ENCODE data around the gene KHNYN. TPM values are rescaled to one million over a fixed set of nuclear protein-coding genes. Genes with fewer than 3 reads are reported as not detected.

The KHNYN gene
- total and polyA plus RNA-seq, 2 of the 8 experiments (the other 6 are each of a cell fraction or from before 2014, with no cell fraction given), result 7.6 to 22.3 TPM

DNA sequence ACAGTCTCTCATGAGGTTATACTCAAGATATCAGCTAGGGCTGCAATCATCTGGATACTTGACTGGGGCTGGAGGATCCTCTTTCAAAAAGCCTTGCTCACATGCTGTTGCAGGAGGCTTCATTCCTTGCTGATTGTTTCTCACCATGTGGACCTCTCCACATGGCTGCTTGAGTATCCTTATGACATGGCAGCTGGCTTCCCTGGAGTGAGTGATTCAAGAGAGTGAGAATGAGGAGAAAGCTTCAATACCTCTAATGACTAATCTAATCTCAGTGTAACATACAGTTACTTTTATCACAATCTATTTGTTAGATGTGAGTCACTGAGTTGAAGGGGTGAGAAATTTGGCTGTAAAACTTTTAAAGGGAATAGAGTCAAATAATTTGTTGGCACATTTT lies 27.2 kb downstream of the KHNYN start:
- H3K23ac ChIP-seq (ENCODE audit: insufficient read length), result no peak overlapping the region
- H4K20me1 ChIP-seq (replicated peaks in 1 of 2; ENCODE audit: control insufficient read depth in 1 of 2, insufficient read depth in 2 of 2, low read length in 2 of 2), result no peaks in the 10 kb centered on the region
- no peak overlapping the region for H3K18ac ChIP-seq (ENCODE audit: extremely low read depth, low read length)
- DNase-seq (ENCODE audit: low read depth in 1 of 2, low spot score in 2 of 2) (no peak), FAIRE-seq (no peak)
- H3K14ac ChIP-seq (ENCODE audit: insufficient read length), result no peak overlapping the region
- no peak overlapping the region for H4K5ac ChIP-seq (ENCODE audit: insufficient read length, low read depth, low read length)
- H4K8ac ChIP-seq (ENCODE audit: extremely low read depth, insufficient read depth, low read length), result no peak overlapping the region
- H2BK12ac ChIP-seq (ENCODE audit: low read depth, low read length), result no peak overlapping the region
- H3K23me2 ChIP-seq (ENCODE audit: low read depth, low read length), result no peaks in the 10 kb centered on the region
- no peak overlapping the region for H3K9ac ChIP-seq (replicated peaks in 1 of 4; ENCODE audit: extremely low read depth in 1 of 4, low read depth in 3 of 4, low read length in 3 of 4)
- TF ChIP-seq JUN (IDR thresholded peaks at IDR 0.05; ENCODE audit: low read depth, low read length), result no peak
- no peak overlapping the region for H3K56ac ChIP-seq (replicated peaks; ENCODE audit: insufficient read length, low read depth, low read length)
- H2AK5ac ChIP-seq (ENCODE audit: low read depth, low read length), result no peak overlapping the region
- ChIA-PET POLR2A (ENCODE audit: partially characterized antibody) (no interaction called here), CTCF (ENCODE audit: partially characterized antibody) (interaction anchor here (1.4 kb wide), 1 partner anchor 25 kb away, joined by 4 read pairs; no protein-coding TSS in a partner anchor)
- no peak overlapping the region for H3K4me3 ChIP-seq (ENCODE audit: extremely low read depth in 1 of 4, insufficient read depth in 2 of 4, low read depth in 3 of 4, low read length in 4 of 4)
- H3K27ac ChIP-seq (ENCODE audit: low read depth, low read length), result no peak overlapping the region
- H2AFZ ChIP-seq (ENCODE audit: low read length), result no peak overlapping the region
- no peak overlapping the region for H4K91ac ChIP-seq (replicated peaks; ENCODE audit: insufficient read length, low read length)
- no peak overlapping the region for H2BK15ac ChIP-seq (ENCODE audit: low read length)
- no peak overlapping the region for H2BK20ac ChIP-seq (ENCODE audit: low read length)
- no peaks in the 10 kb centered on the region for H3K79me1 ChIP-seq (ENCODE audit: low read depth, low read length)
- no peaks in the 10 kb centered on the region for H3K4me1 ChIP-seq (replicated peaks in 1 of 4; ENCODE audit: control insufficient read depth in 3 of 4, insufficient read depth in 4 of 4, low read length in 3 of 4)
- H2BK5ac ChIP-seq (ENCODE audit: low read depth, low read length), result no peak overlapping the region
- H2BK120ac ChIP-seq (replicated peaks; ENCODE audit: low read depth, low read length), result no peak overlapping the region
- H3K9me3 ChIP-seq (ENCODE audit: insufficient read depth in 2 of 2, low read depth in 1 of 2, low read length in 1 of 2), result peaks cover 4 to 5% of the 10 kb centered on the region in 2 experiments; a peak in 1 of 4 replicates
- H3K27me3 ChIP-seq (replicated peaks in 1 of 4; ENCODE audit: control insufficient read depth in 3 of 4, extremely low read depth in 1 of 4, insufficient read depth in 3 of 4, low read length in 3 of 4), result no peaks in the 10 kb centered on the region
- H3K4ac ChIP-seq (replicated peaks; ENCODE audit: insufficient read length, low read depth, low read length), result no peak overlapping the region
- H3K36me3 ChIP-seq (ENCODE audit: control insufficient read depth in 2 of 4, insufficient read depth in 4 of 4, low read length in 3 of 4), result no peaks in the 10 kb centered on the region
- H3K79me2 ChIP-seq (ENCODE audit: control insufficient read depth in 1 of 2, insufficient read depth in 2 of 2, low read length in 2 of 2), result no peaks in the 10 kb centered on the region
- no peak overlapping the region for H3K4me2 ChIP-seq (ENCODE audit: insufficient read depth in 1 of 2, low read depth in 2 of 2, low read length in 2 of 2)
